ENCODE measurements around the gene FBXO28. TPM values are rescaled to one million over a fixed set of nuclear protein-coding genes. Genes with fewer than 3 reads are reported as not detected.

FBXO28 gene
- polyA plus RNA-seq, 1 of the 3 experiments (the other 2 are of a cell fraction) = 8.1 TPM

GRCh38 chr1:224098007-224098406, 15.9 kb upstream of the FBXO28 start (continued):
- TF ChIP-seq, protein P1, sequence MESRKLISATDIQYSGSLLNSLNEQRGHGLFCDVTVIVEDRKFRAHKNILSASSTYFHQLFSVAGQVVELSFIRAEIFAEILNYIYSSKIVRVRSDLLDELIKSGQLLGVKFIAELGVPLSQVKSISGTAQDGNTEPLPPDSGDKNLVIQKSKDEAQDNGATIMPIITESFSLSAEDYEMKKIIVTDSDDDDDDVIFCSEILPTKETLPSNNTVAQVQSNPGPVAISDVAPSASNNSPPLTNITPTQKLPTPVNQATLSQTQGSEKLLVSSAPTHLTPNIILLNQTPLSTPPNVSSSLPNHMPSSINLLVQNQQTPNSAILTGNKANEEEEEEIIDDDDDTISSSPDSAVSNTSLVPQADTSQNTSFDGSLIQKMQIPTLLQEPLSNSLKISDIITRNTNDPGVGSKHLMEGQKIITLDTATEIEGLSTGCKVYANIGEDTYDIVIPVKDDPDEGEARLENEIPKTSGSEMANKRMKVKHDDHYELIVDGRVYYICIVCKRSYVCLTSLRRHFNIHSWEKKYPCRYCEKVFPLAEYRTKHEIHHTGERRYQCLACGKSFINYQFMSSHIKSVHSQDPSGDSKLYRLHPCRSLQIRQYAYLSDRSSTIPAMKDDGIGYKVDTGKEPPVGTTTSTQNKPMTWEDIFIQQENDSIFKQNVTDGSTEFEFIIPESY (IDR thresholded peaks at IDR 0.05; ENCODE audit: borderline replicate concordance, low read depth) = no peak
- no peak for TF ChIP-seq RFX5 (IDR thresholded peaks at IDR 0.05; ENCODE audit: low read length)

DNA sequence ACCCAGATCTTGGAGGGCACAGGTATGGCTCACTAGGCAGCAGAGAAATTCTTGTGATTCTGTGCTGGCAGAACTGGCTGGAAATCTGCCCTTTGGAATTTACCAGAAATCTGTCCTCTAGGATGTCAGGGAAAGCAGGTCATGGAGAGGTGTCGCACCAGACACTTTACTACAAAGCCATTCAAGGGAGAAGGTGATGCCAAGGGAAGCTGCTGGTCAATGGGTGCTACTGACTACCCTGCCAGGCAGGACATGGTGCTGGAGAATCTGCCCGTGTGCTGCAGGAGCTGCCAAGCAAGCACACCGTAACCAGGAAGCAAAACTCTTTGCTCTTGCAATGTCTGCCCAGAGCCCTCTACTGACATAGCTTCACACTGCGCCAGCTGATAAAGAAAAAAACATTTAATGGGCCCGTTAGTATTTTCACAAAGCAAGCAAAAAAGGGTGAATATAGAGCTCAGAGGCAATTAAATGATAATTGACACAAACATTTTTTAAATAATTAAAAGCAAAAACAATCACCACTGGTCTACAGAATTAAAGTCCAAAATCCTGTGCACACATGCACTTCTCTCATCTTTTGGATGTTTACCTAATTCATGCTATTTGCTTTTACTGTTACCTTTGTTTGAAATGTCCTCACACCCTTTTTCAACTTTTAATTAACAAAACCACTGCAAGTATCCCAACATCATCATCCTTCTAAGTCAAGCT, 7.2 kb upstream of the FBXO28 start:
- peaks cover 6% of the 10 kb centered on the region; the same call in 1 of the 2 replicates for H3K27me3 ChIP-seq (ENCODE audit: insufficient read depth)
- H3K9me2 ChIP-seq = no peaks in the 10 kb centered on the region
- H3F3A ChIP-seq (replicated peaks; ENCODE audit: insufficient read depth) = no peaks in the 10 kb centered on the region
- peak overlapping the region; percentile 86 for H2AFZ ChIP-seq (ENCODE audit: low read depth)
- 45% methylated on average over 5 of the region's 5 CpGs for WGBS (ENCODE audit: low lambda C conversion rate)
- H3K36me3 ChIP-seq (replicated peaks in 1 of 2; ENCODE audit: control insufficient read depth in 1 of 2, insufficient read depth in 2 of 2, low read length in 1 of 2) = no peaks in the 10 kb centered on the region
- H3K4me2 ChIP-seq = no peak overlapping the region
- DNase-seq = peak; percentile 51
- CTCF ChIA-PET = interaction anchor here (0.6 to 1.9 kb wide), 4 partner anchors 8 to 1294 kb away, joined by 3 to 5 read pairs (median 4); no protein-coding TSS in a partner anchor
- H3K4me3 ChIP-seq (ENCODE audit: low read depth in 2 of 2, low read length in 1 of 2) = no peak overlapping the region
- no peaks in the 10 kb centered on the region for H3K79me2 ChIP-seq (ENCODE audit: insufficient read depth)
- H3K4me1 ChIP-seq (ENCODE audit: control insufficient read depth in 1 of 2, insufficient read depth in 2 of 2, low read depth in 1 of 2, low read length in 1 of 2) = peaks cover 0 to 2% of the 10 kb centered on the region in 2 experiments; a peak in 1 of 4 replicates
- H3K9ac ChIP-seq = no peak overlapping the region
- TF ChIP-seq ELF1 (IDR thresholded peaks at IDR 0.05) (peak; percentile 54), USF2 (IDR thresholded peaks at IDR 0.05; ENCODE audit: borderline replicate concordance, low read depth, low read length) (no peak), EP300 (IDR thresholded peaks at IDR 0.05; ENCODE audit: borderline replicate concordance in 1 of 2, low read depth in 1 of 2, low read length in 1 of 2) (no peak), MEF2A (IDR thresholded peaks at IDR 0.05; ENCODE audit: borderline replicate concordance, low read depth) (no peak), SMC3 (IDR thresholded peaks at IDR 0.05; ENCODE audit: low read depth, low read length) (peak; percentile 42), RAD21 (IDR thresholded peaks at IDR 0.05; ENCODE audit: low read length) (peak; percentile 57), TCF12 (IDR thresholded peaks at IDR 0.05) (no peak), CHD2 (IDR thresholded peaks at IDR 0.05; ENCODE audit: low read length, partially characterized antibody) (no peak)
- TF ChIP-seq, protein P2, sequence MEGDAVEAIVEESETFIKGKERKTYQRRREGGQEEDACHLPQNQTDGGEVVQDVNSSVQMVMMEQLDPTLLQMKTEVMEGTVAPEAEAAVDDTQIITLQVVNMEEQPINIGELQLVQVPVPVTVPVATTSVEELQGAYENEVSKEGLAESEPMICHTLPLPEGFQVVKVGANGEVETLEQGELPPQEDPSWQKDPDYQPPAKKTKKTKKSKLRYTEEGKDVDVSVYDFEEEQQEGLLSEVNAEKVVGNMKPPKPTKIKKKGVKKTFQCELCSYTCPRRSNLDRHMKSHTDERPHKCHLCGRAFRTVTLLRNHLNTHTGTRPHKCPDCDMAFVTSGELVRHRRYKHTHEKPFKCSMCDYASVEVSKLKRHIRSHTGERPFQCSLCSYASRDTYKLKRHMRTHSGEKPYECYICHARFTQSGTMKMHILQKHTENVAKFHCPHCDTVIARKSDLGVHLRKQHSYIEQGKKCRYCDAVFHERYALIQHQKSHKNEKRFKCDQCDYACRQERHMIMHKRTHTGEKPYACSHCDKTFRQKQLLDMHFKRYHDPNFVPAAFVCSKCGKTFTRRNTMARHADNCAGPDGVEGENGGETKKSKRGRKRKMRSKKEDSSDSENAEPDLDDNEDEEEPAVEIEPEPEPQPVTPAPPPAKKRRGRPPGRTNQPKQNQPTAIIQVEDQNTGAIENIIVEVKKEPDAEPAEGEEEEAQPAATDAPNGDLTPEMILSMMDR (IDR thresholded peaks at IDR 0.05) = peak; percentile 50
- no peaks in the 10 kb centered on the region for H3K9me3 ChIP-seq
- H3K27ac ChIP-seq (ENCODE audit: low read depth in 2 of 2, low read length in 1 of 2) = no peak overlapping the region
- H4K20me1 ChIP-seq (ENCODE audit: insufficient read depth) = no peaks in the 10 kb centered on the region
- POLR2A ChIA-PET = no interaction called here

Measured in SK-N-SH (cell line).